Measurements from ENCODE around the gene DNAJC7. TPM values are rescaled to one million over a fixed set of nuclear protein-coding genes. Genes with fewer than 3 reads are reported as not detected.

Gene DNAJC7
- total and polyA plus RNA-seq, 4 donors, result 68.2 to 84.2 (median 74.3) TPM

GRCh38 chr17:41972571-41973407 lies 44.5 kb downstream of the DNAJC7 start:
- WGBS, 2 donors, result 72 to 73% methylated on average over 22 of the region's 22 CpGs
- H3K4me1 ChIP-seq (ENCODE audit: control insufficient read depth in 1 of 2, insufficient read depth in 2 of 2, low read length in 2 of 2), result no peaks in the 10 kb centered on the region
- no peak overlapping the region for H3K4me3 ChIP-seq (ENCODE audit: low read length in 2 of 2)
- ATAC-seq (ENCODE audit: low FRiP score) (no peak), DNase-seq (peak in 1 of 2 donors; percentile 76)
- no peaks in the 10 kb centered on the region for H3K27me3 ChIP-seq (ENCODE audit: control insufficient read depth in 1 of 2, insufficient read depth in 2 of 2, low read length in 1 of 2)
- H3K27ac ChIP-seq (ENCODE audit: low read depth in 1 of 2, low read length in 2 of 2), result no peak overlapping the region
- intact Hi-C loops (cut with DNase I), result no loop called here
- no peaks in the 10 kb centered on the region for H3K9me3 ChIP-seq (ENCODE audit: control insufficient read depth, low read length)
- H3K36me3 ChIP-seq (ENCODE audit: control insufficient read depth in 1 of 2, insufficient read depth in 2 of 2, low read length in 1 of 2), result peaks cover 3 to 11% of the 10 kb centered on the region in 2 donors

- Histone ChIP-seq H3K9me3 (ENCODE audit: control insufficient read depth, low read length) (no peaks in the 10 kb centered on the region), H3K36me3 (ENCODE audit: control insufficient read depth in 1 of 2, insufficient read depth in 2 of 2, low read length in 1 of 2) (peaks cover 3 to 11% of the 10 kb centered on the region in 2 donors), H3K27me3 (ENCODE audit: control insufficient read depth in 1 of 2, insufficient read depth in 2 of 2, low read length in 1 of 2) (no peaks in the 10 kb centered on the region), H3K27ac (ENCODE audit: low read depth in 1 of 2, low read length in 2 of 2) (no peak overlapping the region), H3K4me1 (ENCODE audit: control insufficient read depth in 1 of 2, insufficient read depth in 2 of 2, low read length in 2 of 2) (no peaks in the 10 kb centered on the region), H3K4me3 (ENCODE audit: low read length in 2 of 2) (no peak overlapping the region)
- 83 to 86% methylated on average over 18 of the region's 18 CpGs for WGBS, 2 donors
- ATAC-seq (ENCODE audit: low FRiP score), result no peak
- DNase-seq, result peak in 1 of 2 donors; percentile 51
- intact Hi-C loops (cut with DNase I), result no loop called here
These were observed 45.3 kb downstream of the DNAJC7 start for GRCh38 chr17:41971721-41972523.

GRCh38 chr17:41970901-41971331 lies 46.3 kb downstream of the DNAJC7 start:
- Histone ChIP-seq H3K4me3 (ENCODE audit: low read length in 2 of 2) (no peak overlapping the region), H3K9me3 (ENCODE audit: control insufficient read depth, low read length) (no peaks in the 10 kb centered on the region), H3K36me3 (ENCODE audit: control insufficient read depth in 1 of 2, insufficient read depth in 2 of 2, low read length in 1 of 2) (peaks cover 3 to 11% of the 10 kb centered on the region in 2 donors), H3K4me1 (ENCODE audit: control insufficient read depth in 1 of 2, insufficient read depth in 2 of 2, low read length in 2 of 2) (no peaks in the 10 kb centered on the region), H3K27me3 (ENCODE audit: control insufficient read depth in 1 of 2, insufficient read depth in 2 of 2, low read length in 1 of 2) (no peaks in the 10 kb centered on the region), H3K27ac (ENCODE audit: low read depth in 1 of 2, low read length in 2 of 2) (no peak overlapping the region)
- DNase-seq, result peak in 1 of 2 donors; percentile 10
- ATAC-seq (ENCODE audit: low FRiP score), result no peak
- 60 to 64% methylated on average over 5 of the region's 5 CpGs for WGBS, 2 donors
- intact Hi-C loops (cut with DNase I), result no loop called here

GRCh38 chr17:41968676-41969075 lies 48.6 kb downstream of the DNAJC7 start:
- Histone ChIP-seq H3K27ac (ENCODE audit: low read depth in 1 of 2, low read length in 2 of 2) (no peak overlapping the region), H3K27me3 (ENCODE audit: control insufficient read depth in 1 of 2, insufficient read depth in 2 of 2, low read length in 1 of 2) (no peaks in the 10 kb centered on the region), H3K9me3 (ENCODE audit: control insufficient read depth, low read length) (no peaks in the 10 kb centered on the region), H3K4me3 (ENCODE audit: low read length in 2 of 2) (no peak overlapping the region), H3K4me1 (ENCODE audit: control insufficient read depth in 1 of 2, insufficient read depth in 2 of 2, low read length in 2 of 2) (no peaks in the 10 kb centered on the region), H3K36me3 (ENCODE audit: control insufficient read depth in 1 of 2, insufficient read depth in 2 of 2, low read length in 1 of 2) (peaks cover 3% of the 10 kb centered on the region in 2 donors)
- DNase-seq, result no peak
- ATAC-seq (ENCODE audit: low FRiP score), result no peak
- 93 to 94% methylated on average over 8 to 10 of the region's 10 CpGs for WGBS, 2 donors
- intact Hi-C loops (cut with DNase I), result loop anchor here (5.0 kb wide), 2 partner anchors 49 to 144 kb away; partner anchors contain the start of genes DNAJC7 (in 2 of the 2) and DHX58 (in 1 of the 2)

GRCh38 chr17:41967921-41968578 lies 49.2 kb downstream of the DNAJC7 start:
- no peak for ATAC-seq (ENCODE audit: low FRiP score)
- peaks cover 3% of the 10 kb centered on the region in 2 donors for H3K36me3 ChIP-seq (ENCODE audit: control insufficient read depth in 1 of 2, insufficient read depth in 2 of 2, low read length in 1 of 2)
- no peaks in the 10 kb centered on the region for H3K27me3 ChIP-seq (ENCODE audit: control insufficient read depth in 1 of 2, insufficient read depth in 2 of 2, low read length in 1 of 2)
- intact Hi-C loops (cut with DNase I), result loop anchor here (2.0 to 5.0 kb wide), 3 partner anchors 49 to 187 kb away; partner anchors contain the start of genes DNAJC7 (in 2 of the 2), DHX58 (in 1 of the 2) and RAB5C (in 1 of the 2)
- no peak overlapping the region for H3K4me3 ChIP-seq (ENCODE audit: low read length in 2 of 2)
- WGBS, 2 donors, result 92 to 93% methylated on average over 37 of the region's 37 CpGs
- no peaks in the 10 kb centered on the region for H3K9me3 ChIP-seq (ENCODE audit: control insufficient read depth, low read length)
- DNase-seq, result peak in 1 of 2 donors; percentile 69
- no peaks in the 10 kb centered on the region for H3K4me1 ChIP-seq (ENCODE audit: control insufficient read depth in 1 of 2, insufficient read depth in 2 of 2, low read length in 2 of 2)
- H3K27ac ChIP-seq (ENCODE audit: low read depth in 1 of 2, low read length in 2 of 2), result no peak overlapping the region

- peak overlapping the region; percentile 84 to 85 for H3K4me3 ChIP-seq (ENCODE audit: low read length in 2 of 2)
- DNase-seq, result no peak
- peaks cover 0 to 3% of the 10 kb centered on the region in 2 donors for H3K36me3 ChIP-seq (ENCODE audit: control insufficient read depth in 1 of 2, insufficient read depth in 2 of 2, low read length in 1 of 2)
- H3K9me3 ChIP-seq (ENCODE audit: control insufficient read depth, low read length), result no peaks in the 10 kb centered on the region
- peak; percentile 26 for ATAC-seq (ENCODE audit: low FRiP score)
- H3K4me1 ChIP-seq (ENCODE audit: control insufficient read depth in 1 of 2, insufficient read depth in 2 of 2, low read length in 2 of 2), result no peaks in the 10 kb centered on the region
- intact Hi-C loops (cut with DNase I), result loop anchor here (2.0 to 5.0 kb wide), 3 partner anchors 50 to 187 kb away; partner anchors contain the start of genes DNAJC7 (in 2 of the 2), DHX58 (in 1 of the 2) and RAB5C (in 1 of the 2)
- H3K27me3 ChIP-seq (ENCODE audit: control insufficient read depth in 1 of 2, insufficient read depth in 2 of 2, low read length in 1 of 2), result no peaks in the 10 kb centered on the region
- 18 to 23% methylated on average over 29 to 39 of the region's 39 CpGs for WGBS, 2 donors
- peak overlapping the region in 1 of 2 donors; percentile 49 for H3K27ac ChIP-seq (ENCODE audit: low read depth in 1 of 2, low read length in 2 of 2)
These were observed 49.9 kb downstream of the DNAJC7 start for GRCh38 chr17:41967141-41967920.

GRCh38 chr17:41966463-41967140 lies 50.6 kb downstream of the DNAJC7 start, which contains the start of gene CNP:
Gene CNP (plus strand): TSS chr17:41966795. CDS start chr17:41966885, 90 bp downstream.
- Histone ChIP-seq H3K4me1 (ENCODE audit: control insufficient read depth in 1 of 2, insufficient read depth in 2 of 2, low read length in 2 of 2) (no peaks in the 10 kb centered on the region), H3K9me3 (ENCODE audit: control insufficient read depth, low read length) (no peaks in the 10 kb centered on the region), H3K27me3 (ENCODE audit: control insufficient read depth in 1 of 2, insufficient read depth in 2 of 2, low read length in 1 of 2) (no peaks in the 10 kb centered on the region), H3K4me3 (ENCODE audit: low read length in 2 of 2) (peak within 1 kb of the TSS; percentile 84 to 85), H3K36me3 (ENCODE audit: control insufficient read depth in 1 of 2, insufficient read depth in 2 of 2, low read length in 1 of 2) (peaks cover 0 to 3% of the 10 kb centered on the region in 2 donors), H3K27ac (ENCODE audit: low read depth in 1 of 2, low read length in 2 of 2) (peak within 1 kb of the TSS in 1 of 2 donors; percentile 64)
- WGBS, 2 donors, result 0% methylated on average over 68 to 71 of the region's 71 CpGs
- intact Hi-C loops (cut with DNase I), result loop anchor here (2.0 to 5.0 kb wide), 3 partner anchors 51 to 188 kb away; partner anchors contain the start of genes DNAJC7 (in 2 of the 2), DHX58 (in 1 of the 2) and RAB5C (in 1 of the 2)
- ATAC-seq (ENCODE audit: low FRiP score) (peak; percentile 97), DNase-seq (peak; percentile 95 to 97)

Measured in aorta (tissue), 5 donors.